GM12801 (cell line): Measurements from ENCODE around the gene TACSTD2.

ENCODE experiments used
- TF ChIP-seq, protein P1 (sequence below): IDR thresholded peaks from one replicate; pipeline ENCODE4 v1.5.1; 2011; ENCODE audit warnings: control low read depth; ENCODE audit not compliant: insufficient read length; ENCODE audit errors: extremely low read depth

TACSTD2 gene

DNA sequence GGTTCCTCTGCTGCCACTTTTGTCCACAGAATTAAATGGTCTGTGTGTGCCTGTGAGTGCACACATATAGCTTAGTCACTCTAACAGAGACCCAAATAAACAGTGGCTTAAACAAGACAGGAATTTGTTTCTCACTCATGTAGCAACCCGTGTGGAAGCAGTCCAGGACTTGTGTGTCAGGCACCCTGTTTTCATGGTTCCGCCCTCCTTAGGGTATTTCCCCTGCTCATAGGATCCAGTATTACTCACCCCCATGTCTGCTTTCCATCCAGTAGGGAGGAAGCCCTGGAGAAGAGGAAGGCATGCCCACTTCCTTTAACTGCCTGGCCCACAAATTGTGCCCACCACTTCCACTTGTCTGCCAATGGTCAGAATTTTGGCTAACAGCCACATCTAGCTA lies 41.3 kb upstream of the TACSTD2 start:
- TF ChIP-seq, protein P1, sequence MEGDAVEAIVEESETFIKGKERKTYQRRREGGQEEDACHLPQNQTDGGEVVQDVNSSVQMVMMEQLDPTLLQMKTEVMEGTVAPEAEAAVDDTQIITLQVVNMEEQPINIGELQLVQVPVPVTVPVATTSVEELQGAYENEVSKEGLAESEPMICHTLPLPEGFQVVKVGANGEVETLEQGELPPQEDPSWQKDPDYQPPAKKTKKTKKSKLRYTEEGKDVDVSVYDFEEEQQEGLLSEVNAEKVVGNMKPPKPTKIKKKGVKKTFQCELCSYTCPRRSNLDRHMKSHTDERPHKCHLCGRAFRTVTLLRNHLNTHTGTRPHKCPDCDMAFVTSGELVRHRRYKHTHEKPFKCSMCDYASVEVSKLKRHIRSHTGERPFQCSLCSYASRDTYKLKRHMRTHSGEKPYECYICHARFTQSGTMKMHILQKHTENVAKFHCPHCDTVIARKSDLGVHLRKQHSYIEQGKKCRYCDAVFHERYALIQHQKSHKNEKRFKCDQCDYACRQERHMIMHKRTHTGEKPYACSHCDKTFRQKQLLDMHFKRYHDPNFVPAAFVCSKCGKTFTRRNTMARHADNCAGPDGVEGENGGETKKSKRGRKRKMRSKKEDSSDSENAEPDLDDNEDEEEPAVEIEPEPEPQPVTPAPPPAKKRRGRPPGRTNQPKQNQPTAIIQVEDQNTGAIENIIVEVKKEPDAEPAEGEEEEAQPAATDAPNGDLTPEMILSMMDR: no peak

GRCh38 chr1:58611861-58612385 lies 34.9 kb upstream of the TACSTD2 start:
- TF ChIP-seq, protein P1: no peak

DNA sequence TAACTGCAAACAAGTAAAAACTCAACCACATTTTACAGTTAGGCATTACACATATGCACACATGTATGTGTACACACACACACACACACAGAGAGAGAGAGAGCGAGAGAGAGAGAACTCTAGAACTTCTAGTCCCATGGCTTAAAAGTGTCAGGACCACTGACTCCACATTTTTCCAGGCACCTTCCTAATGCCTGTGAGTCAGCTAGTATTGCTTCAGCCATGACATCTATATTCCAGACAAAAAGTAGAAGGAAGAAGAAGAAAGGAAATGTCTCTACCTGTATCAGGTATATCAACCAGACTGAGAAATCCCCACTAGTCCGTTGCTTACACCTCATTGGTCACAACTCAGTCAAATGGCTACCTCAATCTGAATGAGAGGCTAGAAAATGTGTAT lies 31.9 kb upstream of the TACSTD2 start:
- TF ChIP-seq, protein P1: no peak

GRCh38 chr1:58608297-58608696 lies 31.2 kb upstream of the TACSTD2 start:
- TF ChIP-seq, protein P1: no peak

- TF ChIP-seq, protein P1: no peak
These were observed 30.3 kb upstream of the TACSTD2 start for GRCh38 chr1:58607391-58607790.

DNA sequence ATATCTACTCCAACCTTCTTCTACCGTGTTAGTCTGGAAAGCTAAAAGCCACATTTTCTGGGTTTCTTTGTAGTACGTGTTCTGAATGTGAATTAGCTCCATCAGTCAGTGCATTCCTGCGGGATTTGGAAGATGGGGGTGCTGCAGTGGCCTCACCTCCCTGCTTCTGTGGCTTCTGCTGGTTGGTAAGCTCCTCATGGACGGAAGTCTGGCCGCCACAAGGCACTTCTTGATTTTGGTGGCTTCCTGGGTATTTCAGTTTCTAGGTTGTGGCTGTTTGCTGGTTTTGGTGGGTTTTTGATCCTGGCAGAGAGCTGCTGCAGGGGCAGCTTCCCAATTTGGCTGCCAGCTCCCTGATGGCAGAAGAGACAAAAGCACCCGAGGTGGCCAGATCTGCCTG lies 20.9 kb upstream of the TACSTD2 start:
- TF ChIP-seq, protein P1: no peak

- TF ChIP-seq, protein P1: no peak
These were observed 20.0 kb upstream of the TACSTD2 start for GRCh38 chr1:58597076-58597475.
